A673 (cell line): ENCODE results near the gene FOXE3.

Experiments
- CTCF ChIP-seq: fragments of 300-800, 200-600 bp; sonication (generic); conservative IDR thresholded peaks from 2 replicates; pipeline ENCODE4 v1.5.1; 2017; ENCODE audit warnings: low read depth, mild to moderate bottlenecking, antibody characterized with exemption, low read length, moderate library complexity, mixed read lengths
- EZH2 ChIP-seq: fragments of 200-600 bp; sonication (generic); IDR thresholded peaks from 2 replicates; pipeline ENCODE4 v1.6.1; 2017; ENCODE audit warnings: borderline replicate concordance, low read depth, mild to moderate bottlenecking, mixed read lengths, antibody characterized with exemption, low read length; ENCODE audit not compliant: poor library complexity, severe bottlenecking

DNA sequence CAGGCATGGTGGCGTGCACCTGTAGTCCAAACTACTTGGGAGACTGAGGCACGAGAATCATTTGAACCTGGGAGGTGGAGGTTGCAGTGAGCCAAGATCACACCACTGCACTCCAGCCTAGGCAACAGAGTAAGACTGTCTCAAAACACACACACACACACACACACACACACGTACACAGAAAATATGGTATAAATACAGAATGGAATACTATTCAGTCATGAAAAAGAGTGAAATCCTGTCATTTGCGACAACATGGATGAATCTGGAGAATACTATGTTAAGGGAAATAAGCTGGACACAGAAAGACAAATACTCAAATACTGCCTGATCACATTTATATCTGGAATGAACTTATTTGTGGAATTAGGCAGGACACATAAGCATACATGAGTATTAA lies 40.2 kb downstream of the FOXE3 start:
- TF ChIP-seq CTCF (no peak), EZH2 (no peak)
